GM21576 (cell line): ENCODE data around the gene CCDC24.

Experiments used
- ATAC-seq: cut with Tn5 transposase; IDR thresholded peaks from one replicate; pipeline ENCODE4 v1.9.1; 2021; ENCODE audit warnings: mild to moderate bottlenecking, moderate library complexity; ENCODE audit not compliant: unreplicated experiment

The CCDC24 gene

GRCh38 chr1:43979528-43980254 is 11.7 kb upstream of the CCDC24 start:
- no peak for ATAC-seq

DNA sequence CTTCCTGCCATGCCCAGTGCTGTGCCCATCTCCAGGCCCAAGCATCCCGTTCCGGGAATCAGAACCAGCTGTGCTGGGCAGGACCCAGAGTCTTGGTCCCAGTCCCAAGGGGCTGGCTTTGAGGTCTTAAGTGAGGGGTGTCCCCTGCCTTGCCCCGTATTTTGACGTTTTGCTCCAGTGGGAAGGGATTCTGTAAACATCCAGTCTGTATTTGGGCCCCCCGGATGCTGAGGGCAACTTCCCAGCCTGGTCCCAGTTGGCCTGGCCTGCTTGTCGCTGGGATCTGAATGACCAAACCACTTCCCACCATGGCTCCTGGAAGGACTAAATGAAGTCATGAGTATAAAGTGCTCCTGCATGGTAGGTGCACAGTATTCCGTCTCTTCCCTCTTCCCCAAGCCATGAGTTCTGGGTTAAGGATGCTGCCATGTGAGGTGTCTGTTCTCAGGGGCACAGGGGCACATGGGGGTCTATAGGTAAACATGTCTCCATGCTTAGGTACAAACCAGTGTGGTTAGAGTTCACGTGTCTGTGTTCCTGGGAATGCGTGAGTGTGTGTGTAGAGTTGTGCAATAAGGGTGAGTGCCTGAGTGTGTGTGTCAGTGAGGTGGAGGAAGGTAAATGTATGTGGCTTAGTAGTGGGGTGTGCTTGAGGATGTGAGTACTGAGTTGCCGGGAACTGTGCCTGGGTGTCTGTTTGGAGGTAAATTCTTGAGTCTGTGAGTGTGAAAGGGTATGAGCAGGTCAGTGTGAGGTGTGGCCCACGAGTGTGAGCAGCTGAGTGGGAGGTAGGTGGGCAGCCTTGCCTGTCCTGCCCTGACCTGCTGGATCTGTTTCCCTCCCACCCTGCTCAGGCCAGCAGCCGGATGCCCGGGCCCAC is 10.9 kb upstream of the CCDC24 start:
- no peak for ATAC-seq

GRCh38 chr1:43981135-43981491 is 10.3 kb upstream of the CCDC24 start:
- no peak for ATAC-seq

DNA sequence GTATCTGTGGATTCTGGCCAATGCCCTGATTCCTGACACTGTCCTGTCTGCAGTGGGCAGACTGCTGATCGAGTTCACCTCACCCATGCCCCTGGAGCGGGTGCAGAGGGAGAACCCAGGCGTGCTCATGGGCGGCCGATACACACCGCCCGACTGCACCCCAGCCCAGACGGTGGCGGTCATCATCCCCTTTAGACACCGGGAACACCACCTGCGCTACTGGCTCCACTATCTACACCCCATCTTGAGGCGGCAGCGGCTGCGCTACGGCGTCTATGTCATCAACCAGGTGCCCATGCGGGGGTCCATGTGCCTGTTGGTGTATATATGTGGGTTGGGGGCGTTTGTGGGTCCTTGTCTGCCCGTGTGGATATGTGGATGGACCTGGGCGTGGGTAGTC is 9.8 kb upstream of the CCDC24 start:
- no peak for ATAC-seq

DNA sequence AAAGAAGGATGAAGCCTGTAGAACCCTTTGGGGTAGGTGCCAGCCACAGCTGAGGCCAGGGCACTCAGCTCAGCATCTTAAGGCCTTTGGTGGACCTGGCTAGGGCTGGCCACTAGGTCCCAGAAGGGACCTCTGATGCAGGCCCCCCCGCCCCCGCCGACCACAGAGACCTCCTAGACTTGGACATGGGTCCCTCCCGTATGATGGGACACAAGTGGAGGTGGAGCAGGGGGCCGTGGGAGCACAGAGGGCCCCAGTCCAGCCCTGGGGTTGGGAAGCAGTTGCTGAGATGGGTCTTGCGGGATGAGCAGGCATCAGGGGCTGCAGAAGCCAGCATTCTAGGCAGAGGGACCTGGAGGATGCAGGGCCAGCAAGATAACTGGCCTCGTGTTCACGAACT is 9.2 kb upstream of the CCDC24 start:
- ATAC-seq: no peak

GRCh38 chr1:43982808-43983207 is 8.6 kb upstream of the CCDC24 start:
- ATAC-seq: no peak

DNA sequence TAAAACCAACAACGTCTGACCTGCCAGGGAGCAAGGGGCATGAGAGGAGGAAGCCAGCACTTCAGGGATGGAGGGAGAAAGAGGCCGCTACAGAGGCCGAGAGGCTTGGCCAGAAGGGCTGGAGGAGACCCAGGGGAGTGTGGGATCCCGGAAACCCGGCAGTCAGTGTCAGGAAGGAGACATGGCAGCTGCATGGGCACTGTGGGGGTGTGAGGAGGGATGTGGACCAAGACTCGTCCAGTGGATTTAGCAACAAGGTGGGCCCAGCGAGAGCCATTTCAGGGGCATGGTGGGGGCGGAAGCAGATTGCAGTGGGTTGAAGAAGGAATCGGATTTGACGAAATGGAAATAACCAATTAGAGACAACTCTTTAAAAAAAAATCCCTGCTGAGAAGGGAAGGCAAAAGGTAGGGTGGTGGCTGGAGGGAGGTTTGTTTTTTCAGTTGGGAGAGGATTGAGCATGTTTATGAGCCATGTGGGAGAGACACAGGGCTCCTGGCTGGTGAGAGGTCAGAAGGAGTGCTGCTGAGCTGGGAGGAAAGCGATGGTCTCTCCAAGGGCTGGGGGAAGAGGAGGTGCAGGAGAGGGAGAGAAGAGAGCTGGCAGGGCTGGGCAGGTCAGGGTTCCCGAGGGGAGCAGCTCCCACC is 8.0 kb upstream of the CCDC24 start:
- no peak for ATAC-seq

- no peak for ATAC-seq
These were observed 6.5 kb upstream of the CCDC24 start for GRCh38 chr1:43984855-43985254.

- ATAC-seq: no peak
These were observed 5.3 kb upstream of the CCDC24 start for GRCh38 chr1:43985984-43986595.

GRCh38 chr1:43986712-43987111 is 4.7 kb upstream of the CCDC24 start:
- ATAC-seq: no peak

DNA sequence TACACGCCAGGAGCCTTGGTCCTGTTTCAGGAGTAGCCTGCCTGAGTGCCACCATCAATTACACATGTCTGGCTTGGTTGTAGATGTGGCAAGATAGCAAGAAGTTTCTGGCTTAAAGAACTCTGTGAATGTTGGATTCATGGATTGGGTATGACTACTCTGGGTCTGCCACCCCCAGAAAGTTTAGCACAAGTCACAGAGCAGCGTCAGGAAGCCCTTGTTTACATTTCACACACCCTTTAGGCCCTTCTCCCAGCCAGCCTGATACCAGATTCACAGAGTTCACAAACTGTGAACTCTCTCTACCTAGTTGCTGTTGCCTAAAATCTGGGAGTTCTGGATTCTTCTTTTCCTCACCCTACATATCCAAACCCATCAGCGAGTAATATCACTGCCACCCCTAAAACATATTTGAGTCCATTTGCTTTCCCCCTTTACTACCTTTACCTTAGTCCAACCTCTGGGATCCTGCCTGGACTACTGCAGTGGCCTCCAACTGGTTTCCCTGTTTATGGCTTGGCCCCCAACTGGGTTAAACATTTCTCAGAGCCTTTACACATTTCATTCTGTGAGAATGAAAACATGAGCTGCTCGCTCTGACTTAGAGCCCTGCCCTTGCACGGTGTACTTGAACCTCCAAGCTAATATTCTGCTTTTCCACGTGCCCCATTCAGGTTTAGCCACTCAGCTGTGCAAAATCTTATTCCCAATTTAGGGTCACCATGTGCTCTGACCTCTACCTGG is 4.1 kb upstream of the CCDC24 start:
- ATAC-seq: no peak

DNA sequence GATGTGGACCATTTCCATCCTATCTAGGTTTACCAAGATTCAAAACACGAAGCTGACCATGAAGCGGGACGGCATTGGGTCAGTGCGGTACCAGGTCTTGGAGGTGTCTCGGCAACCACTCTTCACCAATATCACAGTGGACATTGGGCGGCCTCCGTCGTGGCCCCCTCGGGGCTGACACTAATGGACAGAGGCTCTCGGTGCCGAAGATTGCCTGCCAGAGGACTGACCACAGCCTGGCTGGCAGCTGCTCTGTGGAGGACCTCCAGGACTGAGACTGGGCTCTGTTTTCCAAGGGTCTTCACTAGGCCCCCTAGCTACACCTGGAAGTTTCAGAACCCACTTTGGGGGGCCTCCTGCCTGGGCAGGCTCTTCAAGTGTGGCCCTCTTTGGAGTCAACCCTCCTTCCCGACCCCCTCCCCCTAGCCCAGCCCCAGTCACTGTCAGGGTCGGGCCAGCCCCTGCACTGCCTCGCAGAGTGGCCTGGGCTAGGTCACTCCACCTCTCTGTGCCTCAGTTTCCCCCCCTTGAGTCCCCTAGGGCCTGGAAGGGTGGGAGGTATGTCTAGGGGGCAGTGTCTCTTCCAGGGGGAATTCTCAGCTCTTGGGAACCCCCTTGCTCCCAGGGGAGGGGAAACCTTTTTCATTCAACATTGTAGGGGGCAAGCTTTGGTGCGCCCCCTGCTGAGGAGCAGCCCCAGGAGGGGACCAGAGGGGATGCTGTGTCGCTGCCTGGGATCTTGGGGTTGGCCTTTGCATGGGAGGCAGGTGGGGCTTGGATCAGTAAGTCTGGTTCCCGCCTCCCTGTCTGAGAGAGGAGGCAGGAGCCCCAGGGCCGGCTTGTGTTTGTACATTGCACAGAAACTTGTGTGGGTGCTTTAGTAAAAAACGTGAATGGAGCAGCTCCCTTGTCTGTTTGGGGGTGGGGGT is 864 bp upstream of the CCDC24 start:
- no peak for ATAC-seq

DNA sequence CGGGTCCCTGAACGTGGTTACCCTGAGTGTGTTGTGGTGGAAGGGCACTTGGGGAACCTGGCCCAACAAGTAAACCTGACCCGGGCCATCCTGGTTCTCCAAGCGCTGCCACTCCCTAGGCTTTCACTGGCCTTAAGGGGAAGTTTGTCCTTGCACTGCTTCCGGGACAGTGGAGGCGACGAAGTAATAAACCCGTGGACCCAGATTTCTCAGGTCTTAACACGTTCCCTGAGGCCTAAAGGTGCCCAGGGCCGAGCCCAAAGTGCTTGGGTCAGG is 261 bp upstream of the CCDC24 start:
- no peak for ATAC-seq

- ATAC-seq: no peak
These were observed 1.0 kb downstream of the CCDC24 start for GRCh38 chr1:43992232-43992995.

DNA sequence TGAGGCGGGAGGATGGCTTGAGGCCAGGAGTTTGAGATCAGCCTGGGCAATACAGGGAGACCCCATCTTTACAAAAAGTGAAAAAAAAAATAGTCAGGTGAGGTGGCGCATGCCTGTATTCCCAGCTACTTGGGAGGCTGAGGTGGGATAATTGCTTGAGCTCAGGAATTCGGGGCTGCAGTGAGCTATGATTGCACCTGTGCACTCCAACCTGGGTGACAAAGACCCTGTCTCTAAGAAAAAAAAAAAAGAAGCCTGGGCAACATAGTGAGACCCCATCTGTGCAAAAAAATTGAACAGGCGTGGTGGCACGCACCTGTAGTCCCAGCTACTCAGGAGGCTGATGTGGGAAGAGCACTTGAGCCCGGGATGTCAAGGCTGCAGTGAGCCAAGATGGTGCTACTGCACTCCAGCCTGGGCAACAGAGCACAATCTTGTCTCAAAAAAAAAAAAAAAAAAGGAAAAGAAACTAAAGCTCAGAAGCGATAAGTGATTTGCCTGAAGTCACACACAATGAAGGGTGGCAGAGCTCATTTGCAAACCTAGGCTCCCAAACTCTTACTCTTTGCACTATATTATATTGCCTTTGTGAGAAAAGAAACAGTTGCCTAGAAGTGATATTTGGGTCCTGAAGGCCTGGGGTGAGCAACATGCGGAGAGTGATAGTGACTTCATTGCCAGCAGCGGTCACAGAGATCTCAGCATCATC is 2.0 kb downstream of the CCDC24 start:
- no peak for ATAC-seq

DNA sequence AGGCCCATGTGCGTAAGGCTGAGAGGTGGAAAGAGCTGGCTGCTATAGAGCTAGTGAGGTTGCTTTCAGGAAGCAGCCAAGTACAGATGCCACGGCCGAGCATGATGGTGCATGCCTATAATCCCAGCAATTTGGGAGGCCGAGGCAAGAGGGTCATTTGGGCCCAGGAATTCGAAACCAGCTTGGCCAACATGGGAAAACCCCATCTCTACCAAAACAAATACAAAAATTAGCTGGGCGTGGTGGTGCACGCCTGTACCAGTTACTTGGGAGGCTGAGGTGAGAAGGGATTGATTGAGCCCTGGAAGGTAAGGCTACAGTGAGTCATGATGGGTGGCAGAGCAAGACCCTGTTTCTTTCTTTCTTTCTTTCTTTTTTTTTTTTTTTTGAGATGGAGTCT is 2.7 kb downstream of the CCDC24 start:
- no peak for ATAC-seq

DNA sequence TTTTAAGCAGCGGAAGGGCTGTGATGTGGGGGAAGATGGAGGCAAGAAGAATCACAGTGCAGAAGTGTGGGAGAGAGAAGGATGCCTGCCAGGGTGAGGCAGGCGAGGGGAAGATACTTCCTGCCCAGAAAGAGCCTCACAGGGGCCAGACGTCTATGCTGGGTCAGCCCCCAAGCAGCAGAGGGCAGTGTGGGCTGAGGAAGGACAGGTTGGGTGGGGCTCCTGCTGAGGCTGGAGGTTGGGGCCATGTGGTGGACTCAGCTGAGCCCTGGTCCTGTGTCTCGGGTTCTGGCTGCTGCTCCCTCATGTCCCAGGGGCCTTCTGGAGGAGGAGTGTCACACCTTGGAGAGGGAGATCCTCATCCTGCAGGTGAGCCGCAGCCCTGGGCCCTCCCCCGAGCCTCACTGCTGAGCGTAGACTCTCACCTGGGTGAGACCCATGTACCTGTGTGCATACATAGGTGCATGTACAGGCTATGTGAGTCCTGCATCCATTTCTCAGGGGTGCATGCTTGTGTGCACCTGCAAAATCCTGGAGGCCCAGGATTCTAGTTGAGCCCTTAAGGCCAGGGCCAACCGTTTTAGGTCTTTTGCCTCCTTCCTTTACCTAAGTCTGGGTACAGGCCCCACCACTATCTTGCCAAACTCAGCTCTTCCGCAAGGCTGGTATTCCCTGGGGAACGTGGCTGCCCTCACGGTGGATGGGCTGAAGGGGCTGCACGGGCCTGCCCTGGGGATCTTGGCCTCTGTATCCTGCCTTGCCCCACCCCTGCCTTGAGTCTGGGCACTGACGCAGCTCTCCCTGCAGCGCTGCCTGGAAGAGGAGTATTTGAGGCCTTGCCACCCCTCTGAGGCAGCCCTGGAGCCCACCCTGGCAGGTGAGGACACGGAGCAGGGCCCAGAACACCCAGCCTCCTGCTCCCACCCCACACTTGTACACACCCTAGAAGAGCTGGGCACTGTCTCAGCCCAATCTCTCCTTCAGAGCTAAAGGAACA is 3.7 kb downstream of the CCDC24 start:
- no peak for ATAC-seq
